GM12878 (cell line): ENCODE results near the gene COQ5. TPM values are rescaled to one million over a fixed set of nuclear protein-coding genes. Genes with fewer than 3 reads are reported as not detected.

Experiments used
- MTA2 ChIP-seq: fragments of 450-650 bp; IDR thresholded peaks from 2 replicates; pipeline ENCODE4 v1.6.1; 2016; ENCODE audit warnings: low read depth, mild to moderate bottlenecking, moderate library complexity
- NFYA ChIP-seq: IDR thresholded peaks from 2 replicates; pipeline ENCODE4 v1.6.1; 2011; ENCODE audit warnings: low read depth, mild to moderate bottlenecking, low read length, improper control_type of control experiment, borderline replicate concordance
- RELB ChIP-seq: fragments of 450-650 bp; IDR thresholded peaks from 2 replicates; pipeline ENCODE4 v1.6.1; 2017; ENCODE audit warnings: low read depth, mild to moderate bottlenecking, moderate library complexity
- polyA plus RNA-seq, 11 experiments: library from polyadenylated mRNA; depleted of rRNA in 4 of 11; unstranded in 6 of 11; stranded (reverse) in 5 of 11; fragments of >200 nt; fragmentation: Nextera tagmentation in 4 of 11; fragmentation: Illumina TruSeq in 1 of 11; extraction: Ambion mirVana in 4 of 11; extraction: Trizol in 1 of 11; gene quantifications; 1 replicate in 1 of 11; 2 replicates in 10 of 11; pipeline versions ENCODE4 v1.2.1 to v1.2.3, GENCODE V29; 2011 to 2016; ENCODE audit warnings: inconsistent platforms in 2 of 11, missing spikeins in 2 of 11, low read depth in 1 of 11
- total RNA-seq, 4 experiments: library from RNA; depleted of rRNA in 3 of 4; stranded (reverse); fragments of >200 nt in 3 of 4; fragmentation: Illumina TruSeq in 1 of 4; extraction: Trizol in 1 of 4; gene quantifications; 2 replicates each; pipeline versions ENCODE4 v1.2.1 to v1.2.3, GENCODE V29; 2013 to 2021
- TF ChIP-seq, protein P1 (sequence below): fragments of 450-650 bp; IDR thresholded peaks from 2 replicates; pipeline ENCODE4 v1.6.1; 2017; ENCODE audit warnings: mild to moderate bottlenecking, moderate library complexity

COQ5 gene
- total and polyA plus RNA-seq, 10 of the 15 experiments (the other 5 are each of a cell fraction or from before 2014, with no cell fraction given) = 24.8 to 69.3 (median 37.8) TPM

DNA sequence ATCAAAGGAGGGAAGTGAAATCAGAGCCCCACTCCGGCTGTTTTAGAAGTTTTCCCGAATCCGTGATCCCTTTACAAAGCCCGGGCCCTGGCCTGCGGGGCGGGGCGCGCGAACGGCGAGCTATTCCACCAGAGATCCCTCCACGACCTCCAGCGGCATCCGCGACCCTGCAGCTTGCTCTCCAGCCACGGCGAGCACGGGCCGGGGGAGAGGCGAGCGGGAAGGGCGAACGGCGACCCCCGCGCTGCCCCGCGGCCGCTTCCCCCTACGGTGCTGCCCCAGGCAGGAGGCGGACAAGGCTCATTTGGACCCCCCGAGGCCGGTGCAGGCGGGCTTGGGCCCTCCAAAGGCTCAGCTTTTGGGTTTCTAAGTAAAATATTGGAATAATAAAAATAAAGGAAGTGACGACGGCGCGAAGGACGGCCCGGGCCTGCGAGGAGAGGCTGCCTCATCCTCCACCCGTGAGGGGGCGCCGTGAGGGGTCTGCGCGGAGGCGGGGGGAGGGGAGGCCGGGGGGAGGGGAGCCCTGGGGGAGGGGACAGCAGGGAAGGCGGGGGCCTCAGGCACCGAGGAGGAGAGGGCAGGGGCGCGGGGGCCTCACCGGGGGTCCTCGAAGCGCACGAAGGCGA, 60.0 kb downstream of the COQ5 start (continued):
- TF ChIP-seq MTA2 (no peak), RELB (no peak), NFYA (no peak)
- TF ChIP-seq, protein P1, sequence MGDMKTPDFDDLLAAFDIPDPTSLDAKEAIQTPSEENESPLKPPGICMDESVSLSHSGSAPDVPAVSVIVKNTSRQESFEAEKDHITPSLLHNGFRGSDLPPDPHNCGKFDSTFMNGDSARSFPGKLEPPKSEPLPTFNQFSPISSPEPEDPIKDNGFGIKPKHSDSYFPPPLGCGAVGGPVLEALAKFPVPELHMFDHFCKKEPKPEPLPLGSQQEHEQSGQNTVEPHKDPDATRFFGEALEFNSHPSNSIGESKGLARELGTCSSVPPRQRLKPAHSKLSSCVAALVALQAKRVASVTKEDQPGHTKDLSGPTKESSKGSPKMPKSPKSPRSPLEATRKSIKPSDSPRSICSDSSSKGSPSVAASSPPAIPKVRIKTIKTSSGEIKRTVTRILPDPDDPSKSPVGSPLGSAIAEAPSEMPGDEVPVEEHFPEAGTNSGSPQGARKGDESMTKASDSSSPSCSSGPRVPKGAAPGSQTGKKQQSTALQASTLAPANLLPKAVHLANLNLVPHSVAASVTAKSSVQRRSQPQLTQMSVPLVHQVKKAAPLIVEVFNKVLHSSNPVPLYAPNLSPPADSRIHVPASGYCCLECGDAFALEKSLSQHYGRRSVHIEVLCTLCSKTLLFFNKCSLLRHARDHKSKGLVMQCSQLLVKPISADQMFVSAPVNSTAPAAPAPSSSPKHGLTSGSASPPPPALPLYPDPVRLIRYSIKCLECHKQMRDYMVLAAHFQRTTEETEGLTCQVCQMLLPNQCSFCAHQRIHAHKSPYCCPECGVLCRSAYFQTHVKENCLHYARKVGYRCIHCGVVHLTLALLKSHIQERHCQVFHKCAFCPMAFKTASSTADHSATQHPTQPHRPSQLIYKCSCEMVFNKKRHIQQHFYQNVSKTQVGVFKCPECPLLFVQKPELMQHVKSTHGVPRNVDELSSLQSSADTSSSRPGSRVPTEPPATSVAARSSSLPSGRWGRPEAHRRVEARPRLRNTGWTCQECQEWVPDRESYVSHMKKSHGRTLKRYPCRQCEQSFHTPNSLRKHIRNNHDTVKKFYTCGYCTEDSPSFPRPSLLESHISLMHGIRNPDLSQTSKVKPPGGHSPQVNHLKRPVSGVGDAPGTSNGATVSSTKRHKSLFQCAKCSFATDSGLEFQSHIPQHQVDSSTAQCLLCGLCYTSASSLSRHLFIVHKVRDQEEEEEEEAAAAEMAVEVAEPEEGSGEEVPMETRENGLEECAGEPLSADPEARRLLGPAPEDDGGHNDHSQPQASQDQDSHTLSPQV = no peak
